Measurements from ENCODE around the gene TBXA2R.

- no peak for TF ChIP-seq CTCF (IDR thresholded peaks at IDR 0.05; ENCODE audit: extremely low read depth in 1 of 2, insufficient read depth in 1 of 2, low read depth in 1 of 2, low read length in 2 of 2)
- TF ChIP-seq POLR2AphosphoS5 (IDR thresholded peaks at IDR 0.05; ENCODE audit: insufficient read depth, low read depth, low read length): no peak
- no peak for TF ChIP-seq MYC (IDR thresholded peaks at IDR 0.05; ENCODE audit: low read depth, low read length)
- no peak for TF ChIP-seq POLR2A (IDR thresholded peaks at IDR 0.05; ENCODE audit: low read depth, low read length)
- no peak for TF ChIP-seq EZH2 (IDR thresholded peaks at IDR 0.05; ENCODE audit: borderline replicate concordance, low read depth, low read length, severe bottlenecking)
- TF ChIP-seq MAX (IDR thresholded peaks at IDR 0.05; ENCODE audit: insufficient read depth, insufficient read length): no peak
- TF ChIP-seq GATA2 (IDR thresholded peaks at IDR 0.05; ENCODE audit: insufficient read depth, insufficient read length, low read depth, low read length): no peak
- no peak for TF ChIP-seq JUN (IDR thresholded peaks at IDR 0.05; ENCODE audit: borderline replicate concordance, insufficient read depth, insufficient read length, low read depth)
Observed at GRCh38 chr19:3644351-3645066, 37.8 kb upstream of the TBXA2R start.

All from endothelial cell of umbilical vein (primary cell).